Measurements from ENCODE around the gene GLRB. TPM values are rescaled to one million over a fixed set of nuclear protein-coding genes. Genes with fewer than 3 reads are reported as not detected.

The GLRB gene
- total and polyA plus RNA-seq, 7 donors: under 0.01 to 14.5 (median 4.7) TPM; not detected in 1

DNA sequence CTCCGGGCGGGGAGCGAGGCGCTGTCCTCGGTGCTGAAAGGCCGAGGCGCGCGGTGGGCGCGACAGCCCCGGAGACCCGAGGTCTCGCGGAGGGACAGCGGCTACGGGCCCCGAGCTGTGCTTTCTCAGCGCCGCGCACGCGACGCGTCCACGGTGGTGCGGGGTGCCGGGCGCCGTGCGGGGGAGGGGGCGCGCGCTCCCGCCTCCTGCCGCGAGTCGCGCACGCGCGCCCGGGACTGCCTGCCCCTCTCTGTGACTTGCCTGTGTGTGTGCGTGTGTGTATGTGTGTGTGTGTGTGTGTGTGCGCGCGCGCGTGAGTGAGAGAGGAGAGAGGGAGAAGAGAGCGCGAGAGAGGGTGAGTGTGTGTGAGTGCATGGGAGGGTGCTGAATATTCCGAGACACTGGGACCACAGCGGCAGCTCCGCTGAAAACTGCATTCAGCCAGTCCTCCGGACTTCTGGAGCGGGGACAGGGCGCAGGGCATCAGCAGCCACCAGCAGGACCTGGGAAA is 144.5 kb downstream of the GLRB start, which contains the start of gene GRIA2:
Gene GRIA2, plus strand, starts transcription at position 358 of the 511 bp plus-strand sequence. CDS start 315 bp downstream, outside the sequence.
- no peaks in the 10 kb centered on the region for H3K36me3 ChIP-seq
- peaks cover 13 to 63% (median 42%) of the 10 kb centered on the region in 3 donors for H3K27me3 ChIP-seq
- H3K4me3 ChIP-seq: peak within 1 kb of the TSS in 3 of 4 donors; percentile 11 to 35 (median 34)
- 4 to 19% methylated on average over 57 of the region's 57 CpGs for WGBS, 2 donors
- H3K27ac ChIP-seq: no peak within 1 kb of the TSS
- TF ChIP-seq POLR2AphosphoS5 (IDR thresholded peaks at IDR 0.05) (no peak), POLR2A (IDR thresholded peaks at IDR 0.05) (no peak), EP300 (IDR thresholded peaks at IDR 0.05) (no peak)
- TF ChIP-seq, protein P1, sequence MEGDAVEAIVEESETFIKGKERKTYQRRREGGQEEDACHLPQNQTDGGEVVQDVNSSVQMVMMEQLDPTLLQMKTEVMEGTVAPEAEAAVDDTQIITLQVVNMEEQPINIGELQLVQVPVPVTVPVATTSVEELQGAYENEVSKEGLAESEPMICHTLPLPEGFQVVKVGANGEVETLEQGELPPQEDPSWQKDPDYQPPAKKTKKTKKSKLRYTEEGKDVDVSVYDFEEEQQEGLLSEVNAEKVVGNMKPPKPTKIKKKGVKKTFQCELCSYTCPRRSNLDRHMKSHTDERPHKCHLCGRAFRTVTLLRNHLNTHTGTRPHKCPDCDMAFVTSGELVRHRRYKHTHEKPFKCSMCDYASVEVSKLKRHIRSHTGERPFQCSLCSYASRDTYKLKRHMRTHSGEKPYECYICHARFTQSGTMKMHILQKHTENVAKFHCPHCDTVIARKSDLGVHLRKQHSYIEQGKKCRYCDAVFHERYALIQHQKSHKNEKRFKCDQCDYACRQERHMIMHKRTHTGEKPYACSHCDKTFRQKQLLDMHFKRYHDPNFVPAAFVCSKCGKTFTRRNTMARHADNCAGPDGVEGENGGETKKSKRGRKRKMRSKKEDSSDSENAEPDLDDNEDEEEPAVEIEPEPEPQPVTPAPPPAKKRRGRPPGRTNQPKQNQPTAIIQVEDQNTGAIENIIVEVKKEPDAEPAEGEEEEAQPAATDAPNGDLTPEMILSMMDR (IDR thresholded peaks at IDR 0.05): no peak
- H3K4me1 ChIP-seq: peaks cover 0 to 18% (median 13%) of the 10 kb centered on the region in 4 donors
- no peaks in the 10 kb centered on the region for H3K9me3 ChIP-seq
- intact Hi-C loops (cut with DNase I): loop anchor here (10.0 kb wide), 1 partner anchor 754 kb away; no protein-coding TSS in a partner anchor
- no peak for DNase-seq

DNA sequence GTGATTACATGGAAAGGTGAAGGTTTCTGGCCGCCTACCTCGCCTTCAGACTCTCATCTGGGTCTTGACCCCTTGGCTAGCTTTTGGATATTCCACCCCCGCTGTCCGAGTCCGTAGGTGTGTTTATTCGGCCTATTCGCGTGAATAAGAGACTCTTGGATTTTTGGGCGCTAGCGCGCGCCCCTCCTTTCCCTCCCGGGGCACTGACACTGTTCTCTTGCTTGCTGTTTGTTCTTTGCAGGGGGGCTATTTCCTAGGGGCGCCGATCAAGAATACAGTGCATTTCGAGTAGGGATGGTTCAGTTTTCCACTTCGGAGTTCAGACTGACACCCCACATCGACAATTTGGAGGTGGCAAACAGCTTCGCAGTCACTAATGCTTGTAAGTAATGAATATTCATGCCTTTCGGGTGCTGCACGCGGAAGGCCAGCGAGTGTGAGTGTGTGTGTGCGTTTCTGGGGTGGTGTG is 145.5 kb downstream of the GLRB start:
- 12 to 24% methylated on average over 24 of the region's 24 CpGs for WGBS, 2 donors
- H3K27ac ChIP-seq: no peak overlapping the region
- no peak overlapping the region for H3K4me3 ChIP-seq
- H3K9me3 ChIP-seq: no peaks in the 10 kb centered on the region
- intact Hi-C loops (cut with DNase I): loop anchor here (10.0 kb wide), 1 partner anchor 753 kb away; no protein-coding TSS in a partner anchor
- DNase-seq: no peak
- H3K36me3 ChIP-seq: no peaks in the 10 kb centered on the region
- TF ChIP-seq POLR2A (IDR thresholded peaks at IDR 0.05): no peak
- no peak for TF ChIP-seq EP300 (IDR thresholded peaks at IDR 0.05)
- TF ChIP-seq POLR2AphosphoS5 (IDR thresholded peaks at IDR 0.05): no peak
- TF ChIP-seq, protein P1 (IDR thresholded peaks at IDR 0.05): no peak
- peaks cover 0 to 18% (median 13%) of the 10 kb centered on the region in 4 donors for H3K4me1 ChIP-seq
- peaks cover 13 to 63% (median 42%) of the 10 kb centered on the region in 3 donors for H3K27me3 ChIP-seq

Small RNA genes within 50 kb of the gene (small RNA-seq; reads per million reads assigned to genes)
- 0 reads per million in 3 donors for gene RF00019
- 0 reads per million in 3 donors for gene RNU6-582P

Other genes starting within 250 kb of the GLRB start
- 10 to 100 TPM; 21.9 to 44.4 (median 32.0) TPM for gene PDGFC, start 104.4 kb upstream of the GLRB start, total RNA-seq
- 1 to 10 TPM; 3.0 to 3.3 (median 3.2) TPM for gene PDGFC, start 104.4 kb upstream of the GLRB start, polyA plus RNA-seq
- gene GRIA2, start 144.6 kb downstream of the GLRB start, total RNA-seq: under 1 TPM; 0.54 to 0.71 (median 0.61) TPM
- under 1 TPM in 1 of 3 donors, not detected in 2; 0.25 TPM for gene GRIA2, start 144.6 kb downstream of the GLRB start, polyA plus RNA-seq

All from sigmoid colon (tissue), 7 donors.